PC-3 (cell line): ENCODE data around the gene SLC22A6. TPM values are rescaled to one million over a fixed set of nuclear protein-coding genes. Genes with fewer than 3 reads are reported as not detected.
A peak's percentile ranks its signal among the peaks of the same experiment; 100 is the strongest.

Source experiments
- ATAC-seq: fragments of 200-7000 bp; cut with Tn5 transposase; 2 replicates; pipeline ENCODE4 v1.9.1; 2020; ENCODE audit warnings: mild to moderate bottlenecking, moderate library complexity
- BruUV-seq: library from RNA; stranded (reverse); fragments of 400-500 nt; replicated peaks from 2 replicates; lab custom pipeline; 2021; lab: Mats Ljungman, UMichigan
- CTCF ChIA-PET: fragments of 300-600 bp; sonication (Branson Sonifier 250); formaldehyde crosslinking; loops from one replicate; lab custom pipeline; 2022; ENCODE audit warnings: antibody characterized with exemption; lab: Charles Lee
- POLR2A ChIA-PET: fragments of 300-600 bp; sonication (Branson Sonifier 250); formaldehyde crosslinking; loops from one replicate; lab custom pipeline; 2022; ENCODE audit warnings: antibody characterized with exemption; ENCODE audit not compliant: unreplicated experiment; lab: Charles Lee
- DNase-seq: peaks from one replicate; pipeline ENCODE4 v3.0.0-alpha.2; 2015
- H2AFZ ChIP-seq: fragments of 300-600 bp; sonication (generic); 2 replicates; pipeline ENCODE4 v1.6.0; 2016; ENCODE audit warnings: antibody characterized with exemption, low read length
- H3F3A ChIP-seq: fragments of 300-600 bp; sonication (generic); one replicate; pipeline ENCODE4 v1.6.0; 2017; ENCODE audit warnings: antibody characterized with exemption, low read length, control low read depth, mild to moderate bottlenecking; ENCODE audit not compliant: unreplicated experiment
- H3K27ac ChIP-seq: fragments of 300-600 bp; sonication (generic); 2 replicates; pipeline ENCODE4 v1.5.1; 2016; ENCODE audit warnings: mild to moderate bottlenecking, low read length
- H3K27me3 ChIP-seq: fragments of 300-600 bp; sonication (generic); 2 replicates; pipeline ENCODE4 v1.6.1; 2016; ENCODE audit warnings: low read length, mixed read lengths
- H3K36me3 ChIP-seq: fragments of 300-600 bp; sonication (generic); 2 replicates; pipeline ENCODE4 v1.6.1; 2016; ENCODE audit warnings: low read depth, mixed run types, low read length, mixed read lengths
- H3K4me1 ChIP-seq: fragments of 300-600 bp; sonication (generic); 2 replicates; pipeline ENCODE4 v1.5.1; 2016; ENCODE audit warnings: low read length; ENCODE audit not compliant: insufficient read depth
- H3K4me2 ChIP-seq: fragments of 300-600 bp; sonication (generic); 2 replicates; pipeline ENCODE4 v1.6.0; 2016; ENCODE audit warnings: low read length
- H3K4me3 ChIP-seq: fragments of 300-600 bp; sonication (generic); 2 replicates; pipeline ENCODE4 v1.5.1; 2016; ENCODE audit warnings: mild to moderate bottlenecking, low read length, mixed read lengths
- H3K79me2 ChIP-seq: fragments of 300-600 bp; sonication (generic); 2 replicates; pipeline ENCODE4 v1.6.1; 2017; ENCODE audit warnings: low read length, mixed read lengths
- H3K9ac ChIP-seq: fragments of 300-600 bp; sonication (generic); 2 replicates; pipeline ENCODE4 v1.6.0; 2016; ENCODE audit warnings: mild to moderate bottlenecking, low read length
- H3K9me2 ChIP-seq: fragments of 300-600 bp; sonication (generic); replicated peaks from 2 replicates; pipeline ENCODE4 v1.6.1; 2016; ENCODE audit warnings: mixed run types, low read length, mixed read lengths
- H3K9me3 ChIP-seq: fragments of 300-600 bp; sonication (generic); 2 replicates; pipeline ENCODE4 v1.6.1; 2016; ENCODE audit warnings: low read length, mixed read lengths
- H4K20me1 ChIP-seq: fragments of 300-600 bp; sonication (generic); 2 replicates; pipeline ENCODE4 v1.6.1; 2016; ENCODE audit warnings: low read length, mixed read lengths
- CTCF ChIP-seq: fragments of 300-600 bp; sonication (generic); conservative IDR thresholded peaks from 2 replicates; pipeline ENCODE4 v1.5.1; 2017; ENCODE audit warnings: antibody characterized with exemption, low read depth, mild to moderate bottlenecking, low read length
- EZH2 ChIP-seq: fragments of 300-600 bp; sonication (generic); IDR thresholded peaks from one replicate; pipeline ENCODE4 v1.6.1; 2017; ENCODE audit warnings: antibody characterized with exemption, mild to moderate bottlenecking, low read length; ENCODE audit not compliant: unreplicated experiment
- EZH2phosphoT487 ChIP-seq: fragments of 300-600 bp; sonication (generic); IDR thresholded peaks from 2 replicates; pipeline ENCODE4 v1.6.1; 2018; ENCODE audit warnings: mild to moderate bottlenecking, antibody characterized with exemption, low read length, borderline replicate concordance
- intact Hi-C: fragments of 100-400 bp; cut with micrococcal nuclease; formaldehyde crosslinking; loops from 2 replicates; pipeline ENCODE4 v1.9.0; 2023
- total RNA-seq: library from RNA; depleted of rRNA; stranded (reverse); fragments of >200 nt; gene quantifications from 2 replicates; pipeline ENCODE4 v1.2.3, GENCODE V29; 2014

SLC22A6 gene
- total RNA-seq, 1 experiment from 2014 or later: not detected

- ATAC-seq: no peak
- no peaks in the 10 kb centered on the region for H3K36me3 ChIP-seq
- intact Hi-C loops: no loop called here
- H3K4me3 ChIP-seq: no peak overlapping the region
- no peaks in the 10 kb centered on the region for H3K9me2 ChIP-seq
- no peak overlapping the region for H2AFZ ChIP-seq
- no peak for TF ChIP-seq EZH2
- TF ChIP-seq EZH2phosphoT487: no peak
- TF ChIP-seq CTCF: no peak
- no peak overlapping the region for H3K9ac ChIP-seq
- no peak overlapping the region for H3K27ac ChIP-seq
- no peak overlapping the region for H3K4me2 ChIP-seq
- no peaks in the 10 kb centered on the region for H3K9me3 ChIP-seq
- peaks cover 42% of the 10 kb centered on the region for H3K27me3 ChIP-seq
- no peaks in the 10 kb centered on the region for H3K4me1 ChIP-seq
- POLR2A ChIA-PET: no interaction called here
- no peaks in the 10 kb centered on the region for H3F3A ChIP-seq
- H4K20me1 ChIP-seq: no peaks in the 10 kb centered on the region
- H3K79me2 ChIP-seq: no peaks in the 10 kb centered on the region
- CTCF ChIA-PET: no interaction called here
- BruUV-seq: no TSS peak
- no peak for DNase-seq
Measured at GRCh38 chr11:63001456-63001855, 16.7 kb upstream of the SLC22A6 start.

GRCh38 chr11:62999649-63000048 lies 14.9 kb upstream of the SLC22A6 start:
- no peaks in the 10 kb centered on the region for H3K9me2 ChIP-seq
- DNase-seq (peak; percentile 24), ATAC-seq (no peak)
- no peaks in the 10 kb centered on the region for H4K20me1 ChIP-seq
- no peak overlapping the region for H3K4me3 ChIP-seq
- H3K27me3 ChIP-seq: peaks cover 36% of the 10 kb centered on the region
- no peak overlapping the region for H2AFZ ChIP-seq
- no TSS peak for BruUV-seq
- H3K36me3 ChIP-seq: no peaks in the 10 kb centered on the region
- ChIA-PET POLR2A (no interaction called here), CTCF (no interaction called here)
- intact Hi-C loops: no loop called here
- H3K4me1 ChIP-seq: no peaks in the 10 kb centered on the region
- no peaks in the 10 kb centered on the region for H3K9me3 ChIP-seq
- no peak for TF ChIP-seq CTCF
- TF ChIP-seq EZH2: no peak
- H3K79me2 ChIP-seq: no peaks in the 10 kb centered on the region
- H3K27ac ChIP-seq: no peak overlapping the region
- H3K9ac ChIP-seq: no peak overlapping the region
- no peak overlapping the region for H3K4me2 ChIP-seq
- no peaks in the 10 kb centered on the region for H3F3A ChIP-seq

GRCh38 chr11:62999156-62999555 lies 14.4 kb upstream of the SLC22A6 start:
- Histone ChIP-seq H3K27ac (no peak overlapping the region), H3K4me2 (no peak overlapping the region), H2AFZ (no peak overlapping the region)

More at GRCh38 chr11:62999156-62999555, 14.4 kb upstream of the SLC22A6 start:
- no peak for DNase-seq
- Histone ChIP-seq H3K36me3 (no peaks in the 10 kb centered on the region), H3K4me3 (no peak overlapping the region), H3K4me1 (no peaks in the 10 kb centered on the region), H3K9me2 (no peaks in the 10 kb centered on the region), H4K20me1 (no peaks in the 10 kb centered on the region), H3K79me2 (no peaks in the 10 kb centered on the region), H3F3A (no peaks in the 10 kb centered on the region), H3K9ac (no peak overlapping the region), H3K27me3 (peaks cover 37% of the 10 kb centered on the region), H3K9me3 (no peaks in the 10 kb centered on the region)
- intact Hi-C loops: no loop called here
- ChIA-PET POLR2A (no interaction called here), CTCF (no interaction called here)
- no peak for ATAC-seq
- TF ChIP-seq EZH2phosphoT487: no peak
- TF ChIP-seq EZH2: no peak
- no peak for TF ChIP-seq CTCF
- no TSS peak for BruUV-seq
